ENCODE results near the gene ATP23.

ATP23 gene

DNA sequence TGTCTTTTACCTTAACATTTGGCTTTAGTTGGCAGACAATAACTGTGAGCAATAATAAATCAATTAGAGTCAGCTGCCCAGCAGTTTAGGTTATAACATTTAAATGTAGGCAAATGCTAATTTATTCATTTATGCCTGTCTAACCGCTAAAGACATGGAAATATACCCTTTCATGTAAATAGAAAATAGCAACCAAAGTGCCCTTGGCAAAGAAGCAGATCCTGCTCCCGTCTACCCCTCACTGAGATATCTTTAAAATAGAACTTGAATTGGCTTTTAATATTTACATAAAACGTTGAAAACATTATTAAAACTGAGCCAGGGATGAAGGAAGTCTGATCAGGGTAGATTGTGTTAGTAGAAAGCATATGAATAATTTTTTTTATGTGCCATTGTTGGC is 67.3 kb downstream of the ATP23 start:
- H3K36me3 ChIP-seq (ENCODE audit: control insufficient read depth, insufficient read depth, low read length): no peaks in the 10 kb centered on the region
- H3K4me3 ChIP-seq (ENCODE audit: low read depth, low read length): no peak overlapping the region
- H3K9me3 ChIP-seq (ENCODE audit: control insufficient read depth, insufficient read depth, low read length): no peaks in the 10 kb centered on the region
- H3K4me1 ChIP-seq (ENCODE audit: control insufficient read depth, insufficient read depth, low read length): no peaks in the 10 kb centered on the region
- H3K9ac ChIP-seq (ENCODE audit: low read depth, low read length): no peak overlapping the region
- H3K27me3 ChIP-seq (ENCODE audit: control insufficient read depth, insufficient read depth, low read length): no peaks in the 10 kb centered on the region
- no peak overlapping the region for H3K27ac ChIP-seq (ENCODE audit: low read depth, low read length)
